Effector CD8-positive, alpha-beta T cell (primary cell): ENCODE results near the gene OR2T3.
"Not testable (repeated sequence)": the region's sequence is repeated elsewhere in the genome, so short reads cannot be mapped to it uniquely, and the experiment has no call there.

Experiments used
- DNase-seq: peaks from one replicate; lab custom pipeline; 2025; lab: John Stamatoyannopoulos, UW
- total RNA-seq, 4 experiments: gene quantifications; one replicate each; lab custom pipeline; 2026; lab: John Stamatoyannopoulos, UW

The OR2T3 gene
- total RNA-seq: 0 reads per million in 4 experiments

GRCh38 chr1:248473051-248473450, at the start of gene OR2T3:
Gene OR2T3, plus strand, starts transcription at chr1:248473351. Its CDS starts 0 bp downstream, at chr1:248473351.
- DNase-seq: not testable (repeated sequence)

- not testable (repeated sequence) for DNase-seq
Measured at GRCh38 chr1:248427526-248428191, 45.5 kb upstream of the OR2T3 start.

GRCh38 chr1:248428192-248428533, 45.0 kb upstream of the OR2T3 start:
- not testable (repeated sequence) for DNase-seq

GRCh38 chr1:248431683-248432082, 41.5 kb upstream of the OR2T3 start:
- DNase-seq: not testable (repeated sequence)

GRCh38 chr1:248432201-248432600, 41.0 kb upstream of the OR2T3 start:
- DNase-seq: not testable (repeated sequence)

GRCh38 chr1:248433811-248434415, 39.2 kb upstream of the OR2T3 start:
- not testable (repeated sequence) for DNase-seq

GRCh38 chr1:248434913-248435312, 38.2 kb upstream of the OR2T3 start:
- DNase-seq: not testable (repeated sequence)

- not testable (repeated sequence) for DNase-seq
Measured at GRCh38 chr1:248436303-248436702, 36.8 kb upstream of the OR2T3 start.

GRCh38 chr1:248438668-248439067, 34.5 kb upstream of the OR2T3 start:
- DNase-seq: not testable (repeated sequence)

- DNase-seq: not testable (repeated sequence)
Measured at GRCh38 chr1:248439283-248439682, 33.9 kb upstream of the OR2T3 start.

- not testable (repeated sequence) for DNase-seq
Measured at GRCh38 chr1:248442500-248443277, 30.5 kb upstream of the OR2T3 start.

GRCh38 chr1:248444603-248445002, 28.5 kb upstream of the OR2T3 start:
- not testable (repeated sequence) for DNase-seq

- not testable (repeated sequence) for DNase-seq
Measured at GRCh38 chr1:248445399-248445798, 27.8 kb upstream of the OR2T3 start, which contains the start of gene OR2T2. Gene OR2T2, plus strand, starts transcription at chr1:248445637. Its CDS starts 7,161 bp downstream, at chr1:248452798.

GRCh38 chr1:248448409-248449074, 24.6 kb upstream of the OR2T3 start:
- not testable (repeated sequence) for DNase-seq

GRCh38 chr1:248449821-248450465, 23.2 kb upstream of the OR2T3 start:
- not testable (repeated sequence) for DNase-seq

- not testable (repeated sequence) for DNase-seq
Measured at GRCh38 chr1:248450466-248451145, 22.5 kb upstream of the OR2T3 start.

- not testable (repeated sequence) for DNase-seq
Measured at GRCh38 chr1:248453619-248454018, 19.5 kb upstream of the OR2T3 start.

GRCh38 chr1:248455045-248455444, 18.1 kb upstream of the OR2T3 start:
- DNase-seq: not testable (repeated sequence)

- DNase-seq: not testable (repeated sequence)
Measured at GRCh38 chr1:248456635-248457034, 16.5 kb upstream of the OR2T3 start.

GRCh38 chr1:248459117-248459516, 14.0 kb upstream of the OR2T3 start:
- DNase-seq: not testable (repeated sequence)

- DNase-seq: no peak
Measured at GRCh38 chr1:248471154-248471553, 2.0 kb upstream of the OR2T3 start.
